IMR-90 (cell line): ENCODE measurements around the gene GSTA4. TPM values are rescaled to one million over a fixed set of nuclear protein-coding genes. Genes with fewer than 3 reads are reported as not detected.

ENCODE experiments used
- ATAC-seq: fragments of 200-7000 bp; cut with Tn5 transposase; 2 replicates; pipeline ENCODE4 v1.9.1; 2020; ENCODE audit warnings: low read depth, mild to moderate bottlenecking, moderate library complexity
- BruUV-seq: library from RNA; stranded (reverse); fragments of 400-500 nt; replicated peaks from 2 replicates; lab custom pipeline; 2021; lab: Mats Ljungman, UMichigan
- CTCF ChIA-PET: fragments of 300-600 bp; formaldehyde crosslinking; extraction: SDS; loops from one replicate; lab custom pipeline; 2021; ENCODE audit warnings: antibody characterized with exemption; lab: Yijun Ruan, JAX
- POLR2A ChIA-PET: fragments of 300-600 bp; sonication (Branson Sonifier 250); formaldehyde crosslinking; loops from one replicate; lab custom pipeline; 2022; ENCODE audit warnings: antibody characterized with exemption; ENCODE audit not compliant: unreplicated experiment; lab: Charles Lee
- DNase-seq: peaks from one replicate; pipeline ENCODE4 v3.0.0; 2013
- H2AFZ ChIP-seq: replicated peaks from 2 replicates; pipeline ENCODE3; 2013; ENCODE audit warnings: low read length, mild to moderate bottlenecking; ENCODE audit not compliant: poor library complexity
- H2AK5ac ChIP-seq: 2 replicates; pipeline ENCODE4 v1.6.1; 2013; ENCODE audit warnings: low read depth, low read length, inconsistent platforms
- H2AK9ac ChIP-seq: replicated peaks from 2 replicates; pipeline ENCODE3; 2013; ENCODE audit warnings: mild to moderate bottlenecking, low read depth, low read length, moderate library complexity; ENCODE audit not compliant: poor library complexity
- H2BK120ac ChIP-seq: 2 replicates; pipeline ENCODE4 v1.6.1; 2013; ENCODE audit warnings: low read depth, low read length, inconsistent platforms
- H2BK15ac ChIP-seq: 3 replicates; pipeline ENCODE4 v1.6.1; 2013; ENCODE audit warnings: low read depth, low read length, inconsistent platforms
- H2BK20ac ChIP-seq: 2 replicates; pipeline ENCODE4 v1.6.1; 2013; ENCODE audit warnings: low read depth, mild to moderate bottlenecking, inconsistent platforms, low read length, moderate library complexity
- H2BK5ac ChIP-seq: 2 replicates; pipeline ENCODE4 v1.6.1; 2013; ENCODE audit warnings: mild to moderate bottlenecking, low read depth, low read length, inconsistent platforms; ENCODE audit not compliant: poor library complexity, severe bottlenecking
- H3K14ac ChIP-seq: replicated peaks from 2 replicates; pipeline ENCODE4 v1.6.1; 2013; ENCODE audit warnings: low read depth, low read length, inconsistent platforms
- H3K18ac ChIP-seq: 2 replicates; pipeline ENCODE4 v1.6.1; 2013; ENCODE audit warnings: low read depth, low read length, control low read depth
- H3K23ac ChIP-seq: 2 replicates; pipeline ENCODE4 v1.6.1; 2013; ENCODE audit warnings: low read depth, low read length, inconsistent platforms
- H3K27ac ChIP-seq: 2 replicates; pipeline ENCODE4 v1.5.1; 2013; ENCODE audit warnings: mild to moderate bottlenecking, control low read depth, low read length; ENCODE audit not compliant: insufficient read depth
- H3K27me3 ChIP-seq: 2 replicates; pipeline ENCODE4 v1.6.1; 2013; ENCODE audit warnings: low read length; ENCODE audit not compliant: control insufficient read depth, insufficient read depth
- H3K36me3 ChIP-seq: 2 replicates; pipeline ENCODE4 v1.6.1; 2013; ENCODE audit warnings: low read length, mixed read lengths; ENCODE audit not compliant: control insufficient read depth, insufficient read depth
- H3K4ac ChIP-seq: 2 replicates; pipeline ENCODE4 v1.6.1; 2013; ENCODE audit warnings: low read depth, low read length, inconsistent platforms
- H3K4me1 ChIP-seq: 2 replicates; pipeline ENCODE4 v1.6.1; 2013; ENCODE audit warnings: low read length, mixed read lengths; ENCODE audit not compliant: control insufficient read depth, insufficient read depth
- H3K4me2 ChIP-seq: 2 replicates; pipeline ENCODE4 v1.6.1; 2013; ENCODE audit warnings: low read depth, mild to moderate bottlenecking, control low read depth, low read length, moderate library complexity
- H3K4me3 ChIP-seq: 2 replicates; pipeline ENCODE4 v1.5.1; 2013; ENCODE audit warnings: low read depth, mild to moderate bottlenecking, control low read depth, low read length, moderate library complexity; ENCODE audit not compliant: insufficient read depth
- H3K56ac ChIP-seq: 2 replicates; pipeline ENCODE4 v1.6.1; 2013; ENCODE audit warnings: low read length, inconsistent platforms; ENCODE audit not compliant: insufficient read depth; ENCODE audit errors: extremely low read depth
- H3K79me1 ChIP-seq, 2 experiments: 2 replicates each; pipeline ENCODE4 v1.6.1; 2013; ENCODE audit warnings: low read length in 2 of 2, inconsistent platforms in 1 of 2, low read depth in 1 of 2
- H3K9ac ChIP-seq: 2 replicates; pipeline ENCODE4 v1.6.1; 2013; ENCODE audit warnings: low read depth, low read length, control low read depth
- H3K9me1 ChIP-seq: 2 replicates; pipeline ENCODE4 v1.6.1; 2013; ENCODE audit warnings: low read length, inconsistent platforms; ENCODE audit not compliant: insufficient read depth
- H3K9me3 ChIP-seq: 2 replicates; pipeline ENCODE4 v1.6.1; 2013; ENCODE audit warnings: low read length; ENCODE audit not compliant: control insufficient read depth, insufficient read depth
- H4K20me1 ChIP-seq: 2 replicates; pipeline ENCODE4 v1.6.1; 2013; ENCODE audit warnings: low read length, inconsistent platforms; ENCODE audit not compliant: insufficient read depth
- H4K5ac ChIP-seq: 2 replicates; pipeline ENCODE4 v1.6.1; 2013; ENCODE audit warnings: mild to moderate bottlenecking, low read depth, low read length, control low read depth
- H4K8ac ChIP-seq, 2 experiments: 2 replicates each; pipeline ENCODE4 v1.6.1; 2013; ENCODE audit warnings: low read depth in 2 of 2, low read length in 2 of 2, control low read depth in 1 of 2, inconsistent platforms in 1 of 2
- H4K91ac ChIP-seq: 2 replicates; pipeline ENCODE4 v1.6.1; 2013; ENCODE audit warnings: low read depth, low read length, inconsistent platforms; ENCODE audit not compliant: insufficient read depth
- BHLHE40 ChIP-seq: fragments of 150-350 bp; IDR thresholded peaks from 2 replicates; pipeline ENCODE4 v1.6.1; 2016; ENCODE audit warnings: mild to moderate bottlenecking, low read depth, low read length
- CEBPB ChIP-seq: IDR thresholded peaks from 2 replicates; pipeline ENCODE4 v1.6.1; 2012; ENCODE audit warnings: low read depth, low read length, improper control_type of control experiment
- MAZ ChIP-seq: IDR thresholded peaks from 2 replicates; pipeline ENCODE4 v1.6.1; 2012; ENCODE audit warnings: low read depth, mild to moderate bottlenecking, low read length, improper control_type of control experiment, moderate library complexity, borderline replicate concordance
- RAD21 ChIP-seq: IDR thresholded peaks from 2 replicates; pipeline ENCODE4 v1.6.1; 2012; ENCODE audit warnings: low read length, improper control_type of control experiment
- RCOR1 ChIP-seq: IDR thresholded peaks from 2 replicates; pipeline ENCODE4 v1.6.1; 2012; ENCODE audit warnings: mild to moderate bottlenecking, low read length, improper control_type of control experiment; ENCODE audit not compliant: insufficient replicate concordance
- USF2 ChIP-seq: fragments of 150-350 bp; IDR thresholded peaks from 2 replicates; pipeline ENCODE4 v1.6.1; 2017; ENCODE audit warnings: mild to moderate bottlenecking, antibody characterized with exemption, low read length, low read depth
- WGBS, 2 experiments: methylation state at CpG; one replicate each; pipeline versions ENCODE4 v1.1.5 to v1.1.7; 2013; ENCODE audit warnings: missing lambda C conversion rate in 2 of 2; ENCODE audit not compliant: insufficient read length in 1 of 2; ENCODE audit errors: extremely low coverage in 2 of 2; 5-methylcytosine and 5-hydroxymethylcytosine counted together
- dilution Hi-C: fragments of 300-500 bp; cut with HindIII; formaldehyde crosslinking; loops from one replicate; pipeline ENCODE4 v1.14.3; 2018; ENCODE audit warnings: low sequenced_read_pairs; ENCODE audit not compliant: unreplicated experiment
- in situ Hi-C: fragments of 300-500 bp; cut with MboI; formaldehyde crosslinking; loops from 3 replicates; pipeline ENCODE4 v1.14.3; 2019; ENCODE audit warnings: low sequenced_read_pairs, inconsistent platforms, mixed read lengths
- intact Hi-C: fragments of 100-400 bp; cut with micrococcal nuclease; formaldehyde crosslinking; loops from 2 replicates; pipeline ENCODE4 v1.10.0; 2022
- polyA plus RNA-seq, 3 experiments: library from polyadenylated mRNA; depleted of rRNA; stranded (reverse); fragments of >200 nt; gene quantifications; 2 replicates each; pipeline ENCODE4 v1.2.3, GENCODE V29; 2012; ENCODE audit warnings: low replicate concordance in 1 of 3
- total RNA-seq: library from RNA; depleted of rRNA; stranded (reverse); fragments of >200 nt; gene quantifications from 2 replicates; pipeline ENCODE4 v1.2.3, GENCODE V29; 2012

Gene GSTA4
- total and polyA plus RNA-seq, 2 of the 4 experiments (the other 2 are of a cell fraction): 26.9 to 35.6 TPM

GRCh38 chr6:52937908-52938307 lies 57.2 kb downstream of the GSTA4 start:
- Histone ChIP-seq H4K91ac (no peak overlapping the region), H2BK5ac (no peak overlapping the region), H3K4me2 (no peak overlapping the region), H4K5ac (no peak overlapping the region), H3K18ac (no peak overlapping the region), H3K4me1 (no peaks in the 10 kb centered on the region), H4K20me1 (no peaks in the 10 kb centered on the region), H3K9me1 (no peaks in the 10 kb centered on the region), H3K23ac (no peak overlapping the region), H2AFZ (no peak overlapping the region), H3K56ac (no peak overlapping the region), H2AK9ac (no peak overlapping the region), H3K9me3 (no peaks in the 10 kb centered on the region), H2BK120ac (no peak overlapping the region), H3K36me3 (no peaks in the 10 kb centered on the region), H3K4ac (no peak overlapping the region), H3K9ac (no peak overlapping the region), H2BK15ac (no peak overlapping the region), H3K14ac (no peak overlapping the region), H2BK20ac (no peak overlapping the region), H2AK5ac (no peak overlapping the region), H4K8ac (no peak overlapping the region), H3K4me3 (no peak overlapping the region), H3K27ac (no peak overlapping the region), H3K27me3 (0 out of 2 replicates have a peak, but pooled peaks cover 3% of the 10 kb centered on the region), H3K79me1 (no peaks in the 10 kb centered on the region)
- no peak for TF ChIP-seq MAZ
- no peak for TF ChIP-seq BHLHE40
- TF ChIP-seq CEBPB: no peak
- no peak for TF ChIP-seq USF2
- no peak for TF ChIP-seq RAD21
- TF ChIP-seq RCOR1: no peak
- intact Hi-C loops (loop anchor here (5.0 kb wide), 1 partner anchor 384 kb away; no protein-coding TSS in a partner anchor), in situ Hi-C loops (no loop called here), dilution Hi-C loops (no loop called here)
- BruUV-seq: no TSS peak
- ChIA-PET POLR2A (no interaction called here), CTCF (no interaction called here)
- DNase-seq: no peak
- ATAC-seq: no peak
- no CpG with 5 or more reads among the region's 2 CpGs for WGBS, 2 experiments
